ENCODE results near the gene PPP2R5A. TPM values are rescaled to one million over a fixed set of nuclear protein-coding genes. Genes with fewer than 3 reads are reported as not detected.

The PPP2R5A gene
- total and polyA plus RNA-seq, 2 of the 13 experiments (the other 11 are each of a cell fraction or from before 2014, with no cell fraction given), result 22.0 to 31.4 TPM

- FAIRE-seq, result no peak
Measured at GRCh38 chr1:212269306-212269705, 15.9 kb upstream of the PPP2R5A start.

More at GRCh38 chr1:212269306-212269705, 15.9 kb upstream of the PPP2R5A start:
- BruUV-seq (replicated peaks), result no TSS peak
- H3K4me2 ChIP-seq (ENCODE audit: low read depth, low read length), result no peak overlapping the region
- TF ChIP-seq KDM5B (CRISPR knock-in tag; IDR thresholded peaks at IDR 0.05; ENCODE audit: borderline replicate concordance) (no peak), PLSCR1 (CRISPR knock-in tag; IDR thresholded peaks at IDR 0.05; ENCODE audit: borderline replicate concordance) (no peak), ISX (CRISPR knock-in tag; conservative IDR thresholded peaks at IDR 0.05) (no peak), FUBP1 (CRISPR knock-in tag; IDR thresholded peaks at IDR 0.05; ENCODE audit: borderline replicate concordance) (no peak), CBX2 (IDR thresholded peaks at IDR 0.05; ENCODE audit: low read depth, low read length) (no peak), CBX2 (CRISPR knock-in tag; IDR thresholded peaks at IDR 0.05; ENCODE audit: low read depth) (no peak), HES4 (CRISPR knock-in tag; IDR thresholded peaks at IDR 0.05; ENCODE audit: borderline replicate concordance) (no peak), ZNF660 (CRISPR knock-in tag; IDR thresholded peaks at IDR 0.05; ENCODE audit: borderline replicate concordance, low read depth) (no peak), CREM (IDR thresholded peaks at IDR 0.05) (no peak), CREM (CRISPR knock-in tag; IDR thresholded peaks at IDR 0.05) (no peak), ZNF775 (CRISPR knock-in tag; IDR thresholded peaks at IDR 0.05; ENCODE audit: borderline replicate concordance) (no peak), ZNF143 (CRISPR knock-in tag; IDR thresholded peaks at IDR 0.05) (no peak), ZNF17 (CRISPR knock-in tag; IDR thresholded peaks at IDR 0.05) (no peak), HHEX (CRISPR knock-in tag; IDR thresholded peaks at IDR 0.05) (no peak)
- TF ChIP-seq, protein P1, sequence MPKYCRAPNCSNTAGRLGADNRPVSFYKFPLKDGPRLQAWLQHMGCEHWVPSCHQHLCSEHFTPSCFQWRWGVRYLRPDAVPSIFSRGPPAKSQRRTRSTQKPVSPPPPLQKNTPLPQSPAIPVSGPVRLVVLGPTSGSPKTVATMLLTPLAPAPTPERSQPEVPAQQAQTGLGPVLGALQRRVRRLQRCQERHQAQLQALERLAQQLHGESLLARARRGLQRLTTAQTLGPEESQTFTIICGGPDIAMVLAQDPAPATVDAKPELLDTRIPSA (CRISPR knock-in tag; IDR thresholded peaks at IDR 0.05; ENCODE audit: borderline replicate concordance), result no peak
- no peaks in the 10 kb centered on the region for H3K9me3 ChIP-seq (ENCODE audit: low read length)
- intact Hi-C loops (cut with micrococcal nuclease; ENCODE audit: unreplicated experiment) (no loop called here), in situ Hi-C loops (cut with HindIII; ENCODE audit: extremely low pct_ligation_motif_present, low pct_unique_long_range_greater_than_20kb) (no loop called here)
- POLR2A ChIA-PET, result interaction anchor here (2.6 kb wide), 1 partner anchor 15 kb away, joined by 9 read pairs; no protein-coding TSS in a partner anchor
- no peaks in the 10 kb centered on the region for H3K79me2 ChIP-seq (ENCODE audit: insufficient read depth, low read length)
- H3K4me3 ChIP-seq (replicated peaks in 1 of 3; ENCODE audit: insufficient read depth in 1 of 3, low read depth in 2 of 3, low read length in 3 of 3), result no peak overlapping the region
- DNase-seq (ENCODE audit: low spot score) (no peak), ATAC-seq (no peak)
- H3K4me1 ChIP-seq (ENCODE audit: insufficient read depth, low read length), result peaks cover 18% of the 10 kb centered on the region
- no peak overlapping the region for H3K9ac ChIP-seq (ENCODE audit: insufficient read depth, low read depth, low read length)
- H4K20me1 ChIP-seq (ENCODE audit: insufficient read depth, low read length), result no peaks in the 10 kb centered on the region
- no peaks in the 10 kb centered on the region for H3K36me3 ChIP-seq (replicated peaks in 1 of 2; ENCODE audit: control insufficient read depth in 1 of 2, insufficient read depth in 2 of 2, low read length in 2 of 2)
- CTCF ChIA-PET (ENCODE audit: low intra/inter-chr PET ratio, low total read pairs), result no interaction called here
- peaks cover 0 to 3% of the 10 kb centered on the region in 2 experiments; a peak in 1 of 5 replicates for H3K27me3 ChIP-seq (ENCODE audit: control insufficient read depth in 1 of 2, insufficient read depth in 2 of 2, low read length in 2 of 2)
- H2AFZ ChIP-seq (ENCODE audit: low read length), result no peak overlapping the region
- no peak overlapping the region for H3K27ac ChIP-seq (ENCODE audit: extremely low read length, insufficient read depth, low read length)

Data from HepG2 (cell line).